Cardiac muscle cell (in vitro differentiated cells and primary cell): Measurements from ENCODE around the gene ZNFX1. TPM values are rescaled to one million over a fixed set of nuclear protein-coding genes. Genes with fewer than 3 reads are reported as not detected.
A peak's percentile ranks its signal among the peaks of the same experiment; 100 is the strongest.

Source experiments
- DNase-seq, 2 donors: peaks; one replicate each; pipeline versions ENCODE4 v3.0.0 to v3.0.0-alpha.2; 2010 to 2017; ENCODE audit warnings: low read depth in 1 of 2, low spot score in 1 of 2
- H3K27ac ChIP-seq: fragments of 200-600 bp; sonication (generic); 2 replicates; pipeline ENCODE4 v1.5.1; 2016
- H3K27me3 ChIP-seq: fragments of 200-600 bp; sonication (generic); 2 replicates; pipeline ENCODE4 v1.6.0; 2016; ENCODE audit warnings: control low read depth
- H3K36me3 ChIP-seq: fragments of 200-600 bp; sonication (generic); 2 replicates; pipeline ENCODE4 v1.5.1; 2016; ENCODE audit warnings: control low read depth
- H3K4me1 ChIP-seq: fragments of 200-600 bp; sonication (generic); 2 replicates; pipeline ENCODE4 v1.8.1; 2017; ENCODE audit warnings: low read depth, mild to moderate bottlenecking, mixed run types
- H3K4me3 ChIP-seq: fragments of 200-600 bp; sonication (generic); 2 replicates; pipeline ENCODE4 v1.5.1; 2016; ENCODE audit warnings: mild to moderate bottlenecking
- H3K9me3 ChIP-seq: fragments of 200-600 bp; sonication (generic); 2 replicates; pipeline ENCODE4 v1.5.1; 2017; ENCODE audit warnings: low read depth, mild to moderate bottlenecking, control low read depth
- CTCF ChIP-seq: IDR thresholded peaks from 2 replicates; pipeline ENCODE4 v1.5.1; 2012; ENCODE audit warnings: low read depth, mild to moderate bottlenecking, low read length
- polyA plus RNA-seq: library from polyadenylated mRNA; unstranded; fragments of >200 nt; fragmentation: Nextera tagmentation; extraction: Ambion mirVana; gene quantifications from 2 replicates; pipeline ENCODE4 v1.2.1, GENCODE V29; 2016
- total RNA-seq: library from RNA; depleted of rRNA; stranded (reverse); fragments of >200 nt; gene quantifications from 2 replicates; pipeline ENCODE4 v1.2.3, GENCODE V29; 2016

The ZNFX1 gene
- total and polyA plus RNA-seq, 2 experiments from 2014 or later: 5.0 to 8.2 TPM

GRCh38 chr20:49270177-49270576 lies 7.7 kb downstream of the ZNFX1 start:
- Histone ChIP-seq H3K27ac (no peak overlapping the region), H3K4me1 (no peaks in the 10 kb centered on the region), H3K27me3 (no peaks in the 10 kb centered on the region), H3K9me3 (no peaks in the 10 kb centered on the region), H3K36me3 (peaks cover 38% of the 10 kb centered on the region), H3K4me3 (no peak overlapping the region)
- no peak for TF ChIP-seq CTCF
- DNase-seq: peak in 1 of 2 donors; percentile 59

- H3K27me3 ChIP-seq: no peaks in the 10 kb centered on the region
- peak in 1 of 2 donors; percentile 49 for DNase-seq
- H3K4me3 ChIP-seq: no peak overlapping the region
- no peak overlapping the region for H3K27ac ChIP-seq
- no peak for TF ChIP-seq CTCF
- peaks cover 45% of the 10 kb centered on the region for H3K36me3 ChIP-seq
- no peaks in the 10 kb centered on the region for H3K9me3 ChIP-seq
- no peaks in the 10 kb centered on the region for H3K4me1 ChIP-seq
Measured at GRCh38 chr20:49268600-49269365, 9.1 kb downstream of the ZNFX1 start.

- DNase-seq: no peak
- H3K27me3 ChIP-seq: no peaks in the 10 kb centered on the region
- H3K4me3 ChIP-seq: no peak overlapping the region
- TF ChIP-seq CTCF: no peak
- no peak overlapping the region for H3K27ac ChIP-seq
- no peaks in the 10 kb centered on the region for H3K9me3 ChIP-seq
- H3K4me1 ChIP-seq: no peaks in the 10 kb centered on the region
- H3K36me3 ChIP-seq: peaks cover 42% of the 10 kb centered on the region
Measured at GRCh38 chr20:49267327-49267726, 10.5 kb downstream of the ZNFX1 start.

- Histone ChIP-seq H3K9me3 (no peaks in the 10 kb centered on the region), H3K4me1 (no peaks in the 10 kb centered on the region), H3K27me3 (no peaks in the 10 kb centered on the region), H3K27ac (no peak overlapping the region), H3K4me3 (no peak overlapping the region), H3K36me3 (peaks cover 35% of the 10 kb centered on the region)
- no peak for DNase-seq
- no peak for TF ChIP-seq CTCF
Measured at GRCh38 chr20:49262444-49262843, 15.4 kb downstream of the ZNFX1 start.

GRCh38 chr20:49261173-49261572 lies 16.7 kb downstream of the ZNFX1 start:
- no peak overlapping the region for H3K27ac ChIP-seq
- no peak for TF ChIP-seq CTCF

More at GRCh38 chr20:49261173-49261572, 16.7 kb downstream of the ZNFX1 start:
- peaks cover 48% of the 10 kb centered on the region for H3K36me3 ChIP-seq
- H3K4me1 ChIP-seq: no peaks in the 10 kb centered on the region
- no peak for DNase-seq
- H3K4me3 ChIP-seq: no peak overlapping the region
- H3K9me3 ChIP-seq: no peaks in the 10 kb centered on the region
- no peaks in the 10 kb centered on the region for H3K27me3 ChIP-seq
